Type B pancreatic cell (in vitro differentiated cells): ENCODE data around the gene MLNR. TPM values are rescaled to one million over a fixed set of nuclear protein-coding genes. Genes with fewer than 3 reads are reported as not detected.

Experiments
- DNase-seq: peaks from one replicate; pipeline ENCODE4 v3.0.0; 2021; ENCODE audit warnings: mixed read lengths; ENCODE audit not compliant: unreplicated experiment; ENCODE audit errors: extremely low spot score
- H3K27ac Mint-ChIP-seq: 2 replicates; pipeline ENCODE4 v1.8.0; 2021; ENCODE audit warnings: mild to moderate bottlenecking, mixed read lengths
- H3K27me3 Mint-ChIP-seq: 2 replicates; pipeline ENCODE4 v1.8.0; 2021; ENCODE audit warnings: mixed read lengths
- H3K36me3 Mint-ChIP-seq: 2 replicates; pipeline ENCODE4 v1.8.0; 2021; ENCODE audit warnings: mixed read lengths
- H3K4me1 Mint-ChIP-seq: one replicate; pipeline ENCODE4 v1.8.0; 2021; ENCODE audit warnings: mixed read lengths; ENCODE audit not compliant: unreplicated experiment
- H3K4me3 Mint-ChIP-seq: 2 replicates; pipeline ENCODE4 v1.8.0; 2021; ENCODE audit warnings: mild to moderate bottlenecking, mixed read lengths
- H3K9me3 Mint-ChIP-seq: 2 replicates; pipeline ENCODE4 v1.8.0; 2021; ENCODE audit warnings: mixed read lengths
- CTCF ChIP-seq: fragments of 200-600 bp; sonication (generic); conservative IDR thresholded peaks from 2 replicates; pipeline ENCODE4 v1.5.0; 2021; ENCODE audit warnings: antibody characterized with exemption, mild to moderate bottlenecking
- total RNA-seq: library from RNA; stranded (reverse); gene quantifications from 2 replicates; pipeline ENCODE4 v1.2.1, GENCODE V29; 2021; ENCODE audit warnings: low replicate concordance

Gene MLNR
- total RNA-seq, 1 donor from 2014 or later: not detected

- TF ChIP-seq CTCF: no peak
- no peak overlapping the region for H3K27ac Mint-ChIP-seq
- DNase-seq: no peak
- no peaks in the 10 kb centered on the region for H3K27me3 Mint-ChIP-seq
- no peaks in the 10 kb centered on the region for H3K4me1 Mint-ChIP-seq
- H3K4me3 Mint-ChIP-seq: no peak overlapping the region
- H3K36me3 Mint-ChIP-seq: no peaks in the 10 kb centered on the region
- no peaks in the 10 kb centered on the region for H3K9me3 Mint-ChIP-seq
Measured at GRCh38 chr13:49234741-49235140, 14.6 kb downstream of the MLNR start.

- TF ChIP-seq CTCF: no peak
- Mint-ChIP-seq H3K36me3 (no peaks in the 10 kb centered on the region), H3K27me3 (peaks cover 3% of the 10 kb centered on the region), H3K9me3 (no peaks in the 10 kb centered on the region), H3K4me1 (no peaks in the 10 kb centered on the region), H3K27ac (no peak overlapping the region), H3K4me3 (no peak overlapping the region)
- no peak for DNase-seq
Measured at GRCh38 chr13:49235856-49236431, 15.8 kb downstream of the MLNR start.

- H3K4me1 Mint-ChIP-seq: no peaks in the 10 kb centered on the region
- DNase-seq: no peak
- H3K36me3 Mint-ChIP-seq: no peaks in the 10 kb centered on the region
- H3K4me3 Mint-ChIP-seq: no peak overlapping the region
- peaks cover 8% of the 10 kb centered on the region for H3K27me3 Mint-ChIP-seq
- TF ChIP-seq CTCF: no peak
- no peaks in the 10 kb centered on the region for H3K9me3 Mint-ChIP-seq
- H3K27ac Mint-ChIP-seq: no peak overlapping the region
Measured at GRCh38 chr13:49238621-49239020, 18.5 kb downstream of the MLNR start.

GRCh38 chr13:49240017-49240416 is 19.9 kb downstream of the MLNR start:
- no peak overlapping the region for H3K27ac Mint-ChIP-seq
- H3K9me3 Mint-ChIP-seq: no peaks in the 10 kb centered on the region
- peak; percentile 53 for TF ChIP-seq CTCF
- peaks cover 18% of the 10 kb centered on the region for H3K27me3 Mint-ChIP-seq
- H3K4me1 Mint-ChIP-seq: no peaks in the 10 kb centered on the region
- H3K4me3 Mint-ChIP-seq: no peak overlapping the region
- DNase-seq: no peak
- H3K36me3 Mint-ChIP-seq: no peaks in the 10 kb centered on the region

- TF ChIP-seq CTCF: no peak
- Mint-ChIP-seq H3K27ac (no peak overlapping the region), H3K4me3 (no peak overlapping the region), H3K9me3 (no peaks in the 10 kb centered on the region), H3K36me3 (no peaks in the 10 kb centered on the region), H3K4me1 (no peaks in the 10 kb centered on the region), H3K27me3 (peaks cover 18% of the 10 kb centered on the region)
- no peak for DNase-seq
Measured at GRCh38 chr13:49241296-49241695, 21.2 kb downstream of the MLNR start.

GRCh38 chr13:49245101-49245500 is 25.0 kb downstream of the MLNR start:
- H3K4me1 Mint-ChIP-seq: peaks cover 15% of the 10 kb centered on the region
- no peak overlapping the region for H3K27ac Mint-ChIP-seq
- H3K36me3 Mint-ChIP-seq: peaks cover 4% of the 10 kb centered on the region
- no peak for DNase-seq
- TF ChIP-seq CTCF: no peak
- peak overlapping the region; percentile 7 for H3K4me3 Mint-ChIP-seq
- peaks cover 20% of the 10 kb centered on the region for H3K27me3 Mint-ChIP-seq
- no peaks in the 10 kb centered on the region for H3K9me3 Mint-ChIP-seq
